ENCODE data around the gene SLC2A14. TPM values are rescaled to one million over a fixed set of nuclear protein-coding genes. Genes with fewer than 3 reads are reported as not detected.

SLC2A14 gene
- total and polyA plus RNA-seq, 12 donors: 0.22 to 0.95 (median 0.39) TPM; not detected in 9

GRCh38 chr12:7781274-7781673 lies 91.4 kb downstream of the SLC2A14 start:
- no peaks in the 10 kb centered on the region for H3K36me3 ChIP-seq
- no peak overlapping the region for H3K27ac ChIP-seq
- no peak for TF ChIP-seq CTCF (IDR thresholded peaks at IDR 0.05)
- H3K27me3 ChIP-seq: peaks cover 0 to 5% (median 0%) of the 10 kb centered on the region in 7 donors
- no peaks in the 10 kb centered on the region for H3K4me1 ChIP-seq
- intact Hi-C loops (cut with DNase I): no loop called here
- no peak overlapping the region for H3K4me3 ChIP-seq
- WGBS, 2 donors: 79 to 86% methylated on average over 3 of the region's 3 CpGs
- no peak for ATAC-seq
- H3K9me3 ChIP-seq: no peaks in the 10 kb centered on the region
- DNase-seq: no peak

- TF ChIP-seq CTCF (IDR thresholded peaks at IDR 0.05): no peak
- intact Hi-C loops (cut with DNase I): no loop called here
- Histone ChIP-seq H3K27ac (no peak overlapping the region), H3K4me1 (no peaks in the 10 kb centered on the region), H3K4me3 (no peak overlapping the region), H3K36me3 (no peaks in the 10 kb centered on the region), H3K27me3 (peaks cover 0 to 5% (median 0%) of the 10 kb centered on the region in 7 donors), H3K9me3 (no peaks in the 10 kb centered on the region)
- ATAC-seq: no peak
- WGBS, 2 donors: 60 to 62% methylated on average over 3 of the region's 3 CpGs
- DNase-seq: no peak
These were observed 102.7 kb downstream of the SLC2A14 start for GRCh38 chr12:7769999-7770398.

Other genes with a start within 250 kb of the SLC2A14 start
- gene APOBEC1, start 207.0 kb downstream of the SLC2A14 start, total RNA-seq: not detected
- not detected for gene APOBEC1, start 207.0 kb downstream of the SLC2A14 start, polyA plus RNA-seq
- under 1 TPM in 3 of 10 donors, not detected in 7; 0.20 to 0.25 (median 0.21) TPM for gene GDF3, start 177.1 kb downstream of the SLC2A14 start, total RNA-seq
- gene GDF3, start 177.1 kb downstream of the SLC2A14 start, polyA plus RNA-seq: under 1 TPM; 0.22 to 0.36 TPM
- gene DPPA3, start 161.5 kb downstream of the SLC2A14 start, total RNA-seq: not detected
- gene DPPA3, start 161.5 kb downstream of the SLC2A14 start, polyA plus RNA-seq: not detected
- gene CLEC4C, start 125.5 kb downstream of the SLC2A14 start, total RNA-seq: not detected
- not detected for gene CLEC4C, start 125.5 kb downstream of the SLC2A14 start, polyA plus RNA-seq
- gene NANOGNB, start 107.7 kb downstream of the SLC2A14 start, total RNA-seq: not detected
- gene NANOGNB, start 107.7 kb downstream of the SLC2A14 start, polyA plus RNA-seq: not detected
- gene NANOG, start 83.5 kb downstream of the SLC2A14 start, total RNA-seq: under 1 TPM in 2 of 10 donors, not detected in 8; 0.12 to 0.23 TPM
- gene NANOG, start 83.5 kb downstream of the SLC2A14 start, polyA plus RNA-seq: not detected
- gene SLC2A3, start 63.3 kb upstream of the SLC2A14 start, total RNA-seq: 100 to 1,000 TPM in 1 of 10 donors, 10 to 100 TPM in 8, 1 to 10 TPM in 1; 9.1 to 109 (median 15.7) TPM
- 1 to 10 TPM; 3.9 to 6.4 TPM for gene SLC2A3, start 63.3 kb upstream of the SLC2A14 start, polyA plus RNA-seq
- 10 to 100 TPM; 22.1 to 29.4 (median 24.6) TPM for gene FOXJ2, start 159.8 kb upstream of the SLC2A14 start, total RNA-seq
- gene FOXJ2, start 159.8 kb upstream of the SLC2A14 start, polyA plus RNA-seq: 1 to 10 TPM; 8.7 to 9.3 TPM
- 10 to 100 TPM in 1 of 10 donors, 1 to 10 TPM in 9; 1.1 to 26.5 (median 3.8) TPM for gene C3AR1, start 193.4 kb upstream of the SLC2A14 start, total RNA-seq
- gene C3AR1, start 193.4 kb upstream of the SLC2A14 start, polyA plus RNA-seq: 1 to 10 TPM; 2.1 to 4.4 TPM
- gene NECAP1, start 209.4 kb upstream of the SLC2A14 start, total RNA-seq: 10 to 100 TPM; 15.4 to 25.6 (median 19.6) TPM
- 10 to 100 TPM; 13.9 to 14.2 TPM for gene NECAP1, start 209.4 kb upstream of the SLC2A14 start, polyA plus RNA-seq

All from heart right ventricle (tissue), 16 donors.